GM12873 (cell line): ENCODE measurements around the gene C20orf96.

Source experiments
- CTCF ChIP-seq: IDR thresholded peaks from 2 replicates; pipeline ENCODE4 v1.5.1; 2012; ENCODE audit warnings: low read depth, mild to moderate bottlenecking, moderate library complexity, low read length, control low read depth; ENCODE audit not compliant: insufficient read depth; ENCODE audit errors: missing control alignments

The C20orf96 gene

GRCh38 chr20:309306-309840 lies 18.8 kb upstream of the C20orf96 start:
- no peak for TF ChIP-seq CTCF

- no peak for TF ChIP-seq CTCF
Observed at GRCh38 chr20:308427-309038, 18.0 kb upstream of the C20orf96 start.

GRCh38 chr20:305745-306144 lies 15.2 kb upstream of the C20orf96 start:
- no peak for TF ChIP-seq CTCF

GRCh38 chr20:301886-302848 lies 11.6 kb upstream of the C20orf96 start:
- TF ChIP-seq CTCF: no peak

- TF ChIP-seq CTCF: no peak
Observed at GRCh38 chr20:300345-300990, 9.9 kb upstream of the C20orf96 start.

GRCh38 chr20:298776-299391 lies 8.3 kb upstream of the C20orf96 start:
- no peak for TF ChIP-seq CTCF
